ENCODE results near the gene MRPL55. TPM values are rescaled to one million over a fixed set of nuclear protein-coding genes. Genes with fewer than 3 reads are reported as not detected.

The MRPL55 gene
- total and polyA plus RNA-seq, 2 of the 13 experiments (the other 11 are each of a cell fraction or from before 2014, with no cell fraction given): 58.6 to 92.9 TPM

GRCh38 chr1:228102791-228103620 is 6.1 kb downstream of the MRPL55 start, which contains the start of gene C1orf35 (continued):
- TF ChIP-seq BORCS8-MEF2B (CRISPR knock-in tag; IDR thresholded peaks at IDR 0.05) (peak; percentile 60; the same call in 1 of the 2 replicates), ZNF547 (CRISPR knock-in tag; IDR thresholded peaks at IDR 0.05) (peak; percentile 69), ZNF124 (CRISPR knock-in tag; IDR thresholded peaks at IDR 0.05) (peak; percentile 87), ZNF362 (CRISPR knock-in tag; IDR thresholded peaks at IDR 0.05; ENCODE audit: borderline replicate concordance) (no peak; the same call in 1 of the 2 replicates), REPIN1 (CRISPR knock-in tag; IDR thresholded peaks at IDR 0.05; ENCODE audit: borderline replicate concordance, low read depth) (peak; percentile 95), MIXL1 (CRISPR knock-in tag; IDR thresholded peaks at IDR 0.05) (peak; percentile 48; the same call in 1 of the 2 replicates), ELK4 (CRISPR knock-in tag; IDR thresholded peaks at IDR 0.05; ENCODE audit: borderline replicate concordance) (0 out of 2 replicates have a peak, but pooled peaks have one; percentile 15), DZIP1 (CRISPR knock-in tag; IDR thresholded peaks at IDR 0.05) (peak; percentile 87; the same call in 1 of the 2 replicates), ZMYM2 (CRISPR knock-in tag; IDR thresholded peaks at IDR 0.05) (no peak), ZNF574 (CRISPR knock-in tag; IDR thresholded peaks at IDR 0.05) (peak; percentile 90), ADNP (CRISPR knock-in tag; IDR thresholded peaks at IDR 0.05) (no peak), NFAT5 (CRISPR knock-in tag; IDR thresholded peaks at IDR 0.05) (peak; percentile 75; the same call in 1 of the 2 replicates), ZBTB8A (CRISPR knock-in tag; IDR thresholded peaks at IDR 0.05; ENCODE audit: borderline replicate concordance, low read depth) (no peak), ZNF788 (CRISPR knock-in tag; IDR thresholded peaks at IDR 0.05; ENCODE audit: borderline replicate concordance) (peak; percentile 92; the same call in 1 of the 2 replicates)

All from HepG2 (cell line).